Vagina (tissue), 2 donors: ENCODE measurements around the gene GRP.

Experiments
- POLR2A ChIP-seq, 2 donors: fragments of 450-650 bp; IDR thresholded peaks; one replicate each; pipeline ENCODE4 v1.6.1; 2017; ENCODE audit warnings: antibody characterized with exemption in 2 of 2, mild to moderate bottlenecking in 2 of 2, moderate library complexity in 2 of 2
- POLR2AphosphoS5 ChIP-seq, 2 donors: sonication (generic); formaldehyde crosslinking; IDR thresholded peaks; one replicate each; pipeline ENCODE4 v1.9.0; 2017; ENCODE audit warnings: antibody characterized with exemption in 2 of 2, mild to moderate bottlenecking in 2 of 2, low read depth in 1 of 2; ENCODE audit not compliant: insufficient read depth in 1 of 2
- TF ChIP-seq, protein P1 (sequence below), 3 experiments: fragments of 450-650 bp in 2 of 3; fragments of 200-600 bp in 1 of 3; sonication (generic) in 1 of 3; IDR thresholded peaks; one replicate each; pipeline ENCODE4 v1.5.1; 2017 to 2019; ENCODE audit warnings: antibody characterized with exemption in 3 of 3, mild to moderate bottlenecking in 2 of 3, moderate library complexity in 2 of 3

DNA sequence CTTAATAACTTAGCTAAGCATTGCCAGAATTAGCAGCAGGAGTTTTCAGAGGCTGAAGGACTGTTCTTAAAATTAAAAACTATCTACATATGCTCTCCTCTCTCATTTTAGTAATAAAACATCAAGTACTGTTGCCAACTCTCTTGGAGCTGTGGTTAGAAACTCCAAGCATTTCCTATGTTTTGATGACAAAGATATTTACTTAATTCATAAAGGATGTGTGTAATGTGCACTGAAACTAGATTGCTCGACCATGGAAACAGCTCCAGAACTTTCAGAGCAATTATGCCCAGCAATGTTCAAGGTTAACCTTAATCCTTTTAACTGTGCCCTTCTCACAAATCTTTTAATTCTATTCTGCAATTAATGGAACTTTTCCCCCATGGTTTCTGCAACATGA lies 8.4 kb downstream of the GRP start:
- TF ChIP-seq, protein P1, sequence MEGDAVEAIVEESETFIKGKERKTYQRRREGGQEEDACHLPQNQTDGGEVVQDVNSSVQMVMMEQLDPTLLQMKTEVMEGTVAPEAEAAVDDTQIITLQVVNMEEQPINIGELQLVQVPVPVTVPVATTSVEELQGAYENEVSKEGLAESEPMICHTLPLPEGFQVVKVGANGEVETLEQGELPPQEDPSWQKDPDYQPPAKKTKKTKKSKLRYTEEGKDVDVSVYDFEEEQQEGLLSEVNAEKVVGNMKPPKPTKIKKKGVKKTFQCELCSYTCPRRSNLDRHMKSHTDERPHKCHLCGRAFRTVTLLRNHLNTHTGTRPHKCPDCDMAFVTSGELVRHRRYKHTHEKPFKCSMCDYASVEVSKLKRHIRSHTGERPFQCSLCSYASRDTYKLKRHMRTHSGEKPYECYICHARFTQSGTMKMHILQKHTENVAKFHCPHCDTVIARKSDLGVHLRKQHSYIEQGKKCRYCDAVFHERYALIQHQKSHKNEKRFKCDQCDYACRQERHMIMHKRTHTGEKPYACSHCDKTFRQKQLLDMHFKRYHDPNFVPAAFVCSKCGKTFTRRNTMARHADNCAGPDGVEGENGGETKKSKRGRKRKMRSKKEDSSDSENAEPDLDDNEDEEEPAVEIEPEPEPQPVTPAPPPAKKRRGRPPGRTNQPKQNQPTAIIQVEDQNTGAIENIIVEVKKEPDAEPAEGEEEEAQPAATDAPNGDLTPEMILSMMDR (IDR thresholded peaks at IDR 0.05): no peak
- TF ChIP-seq POLR2A (IDR thresholded peaks at IDR 0.05): no peak
- TF ChIP-seq POLR2AphosphoS5 (IDR thresholded peaks at IDR 0.05; ENCODE audit: insufficient read depth in 1 of 2, low read depth in 1 of 2): no peak
